Uterus (tissue), 2 donors: ENCODE data around the gene MSX1.

Experiments
- CTCF ChIP-seq, 4 experiments: fragments of 200-600 bp in 2 of 4; fragments of 450-650 bp in 2 of 4; sonication (generic) in 2 of 4; IDR thresholded peaks; one replicate each; pipeline ENCODE4 v1.5.1; 2016 to 2019; ENCODE audit warnings: antibody characterized with exemption in 4 of 4, mild to moderate bottlenecking in 2 of 4, moderate library complexity in 1 of 4
- POLR2A ChIP-seq, 2 donors: fragments of 450-650 bp; IDR thresholded peaks; one replicate each; pipeline ENCODE4 v1.6.1; 2016; ENCODE audit warnings: antibody characterized with exemption in 2 of 2, mild to moderate bottlenecking in 1 of 2, moderate library complexity in 1 of 2

- TF ChIP-seq CTCF (IDR thresholded peaks at IDR 0.05) (no peak), POLR2A (IDR thresholded peaks at IDR 0.05) (no peak)
Observed at GRCh38 chr4:4866124-4866865, 6.8 kb downstream of the MSX1 start.
